ENCODE measurements around the gene MTHFSD.

The MTHFSD gene

GRCh38 chr16:86542756-86543750 is 12.0 kb downstream of the MTHFSD start:
- peaks cover 8% of the 10 kb centered on the region for H3K27me3 Mint-ChIP-seq (ENCODE audit: low read depth, poor library complexity)
- H3K36me3 Mint-ChIP-seq (ENCODE audit: low read depth) = peaks cover 12% of the 10 kb centered on the region
- H3K9me3 Mint-ChIP-seq = no peaks in the 10 kb centered on the region
- peaks cover 11% of the 10 kb centered on the region for H3K4me1 Mint-ChIP-seq
- no peak for DNase-seq
- H3K27ac Mint-ChIP-seq = no peak overlapping the region
- TF ChIP-seq CTCF (IDR thresholded peaks at IDR 0.05) = no peak
- no peak overlapping the region for H3K4me3 Mint-ChIP-seq

DNA sequence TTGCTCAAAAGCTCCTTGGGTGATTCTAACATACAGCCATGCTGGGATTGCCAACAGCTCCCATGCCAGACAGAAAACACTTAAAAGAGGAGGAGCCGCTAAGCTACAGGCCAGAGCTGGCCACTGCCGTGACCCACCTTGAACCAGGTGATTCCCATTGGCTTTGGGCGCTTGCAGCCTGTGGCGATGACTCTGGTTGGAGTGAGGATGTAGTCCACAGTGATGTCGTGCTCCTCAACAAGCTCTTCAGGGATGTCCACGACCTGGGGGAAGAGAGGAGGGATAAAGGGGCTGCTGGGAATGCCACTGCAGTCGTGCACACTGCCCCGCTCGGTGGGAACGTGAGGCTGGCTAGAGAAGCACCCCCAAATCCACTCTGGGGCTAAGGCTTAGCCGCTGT is 13.5 kb downstream of the MTHFSD start:
- no peak for TF ChIP-seq CTCF (IDR thresholded peaks at IDR 0.05)
- Mint-ChIP-seq H3K4me3 (no peak overlapping the region), H3K36me3 (ENCODE audit: low read depth) (peaks cover 12% of the 10 kb centered on the region), H3K27me3 (ENCODE audit: low read depth, poor library complexity) (peaks cover 5% of the 10 kb centered on the region), H3K4me1 (peaks cover 9% of the 10 kb centered on the region), H3K9me3 (no peaks in the 10 kb centered on the region), H3K27ac (no peak overlapping the region)
- no peak for DNase-seq

DNA sequence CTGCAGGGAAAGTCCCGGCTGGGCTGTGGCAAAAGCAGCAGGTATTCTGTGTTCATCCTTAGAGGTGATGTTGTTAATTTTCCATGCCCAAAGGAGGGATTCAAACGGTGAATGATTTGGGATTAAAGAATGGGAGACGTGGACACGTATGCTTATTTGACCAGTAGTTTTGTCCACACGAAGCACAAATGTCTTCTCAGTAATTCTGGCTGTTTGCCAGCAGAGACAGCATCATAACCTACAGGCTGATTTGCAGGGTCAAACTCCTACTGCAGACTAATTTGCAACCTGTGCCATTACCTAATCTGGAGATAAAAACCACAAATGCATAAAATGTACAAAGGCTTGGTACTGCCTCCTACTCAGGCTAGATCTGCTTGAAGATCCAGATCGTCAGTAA is 14.1 kb downstream of the MTHFSD start:
- peaks cover 9% of the 10 kb centered on the region for H3K27me3 Mint-ChIP-seq (ENCODE audit: low read depth, poor library complexity)
- no peak for DNase-seq
- peaks cover 12% of the 10 kb centered on the region for H3K36me3 Mint-ChIP-seq (ENCODE audit: low read depth)
- peaks cover 8% of the 10 kb centered on the region for H3K4me1 Mint-ChIP-seq
- no peak for TF ChIP-seq CTCF (IDR thresholded peaks at IDR 0.05)
- no peaks in the 10 kb centered on the region for H3K9me3 Mint-ChIP-seq
- no peak overlapping the region for H3K4me3 Mint-ChIP-seq
- no peak overlapping the region for H3K27ac Mint-ChIP-seq

DNA sequence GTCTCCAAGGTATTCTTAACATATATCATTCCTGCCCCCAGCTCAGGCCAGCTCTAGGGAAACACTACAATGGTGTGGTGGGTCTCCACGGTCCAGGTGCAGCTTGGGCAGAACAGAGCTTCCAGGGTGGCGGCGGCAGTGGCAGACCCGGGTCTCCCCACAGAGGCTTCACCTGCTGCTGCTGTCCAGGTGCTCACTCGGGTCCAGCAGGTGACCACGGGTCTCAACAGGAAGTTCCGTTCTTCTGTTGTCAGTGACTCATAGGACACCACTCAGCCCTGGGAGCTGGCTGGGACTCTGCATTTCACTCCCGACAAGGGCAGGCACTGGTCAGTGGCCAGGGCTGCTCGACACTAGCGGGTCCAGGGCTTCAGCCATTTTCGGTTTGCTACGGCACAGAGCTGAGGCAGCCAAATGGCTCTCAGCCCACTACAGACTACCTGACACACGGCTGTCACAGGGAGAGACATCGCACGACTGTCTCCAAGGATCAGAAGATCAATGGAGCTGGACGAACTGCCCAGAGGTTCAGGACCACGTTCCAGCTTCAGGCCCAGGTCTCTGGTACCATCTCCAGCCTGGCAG is 16.7 kb downstream of the MTHFSD start:
- Mint-ChIP-seq H3K36me3 (ENCODE audit: low read depth) (no peaks in the 10 kb centered on the region), H3K4me3 (no peak overlapping the region), H3K4me1 (peaks cover 7% of the 10 kb centered on the region), H3K27me3 (ENCODE audit: low read depth, poor library complexity) (peaks cover 28% of the 10 kb centered on the region), H3K27ac (no peak overlapping the region), H3K9me3 (no peaks in the 10 kb centered on the region)
- no peak for TF ChIP-seq CTCF (IDR thresholded peaks at IDR 0.05)
- no peak for DNase-seq

DNA sequence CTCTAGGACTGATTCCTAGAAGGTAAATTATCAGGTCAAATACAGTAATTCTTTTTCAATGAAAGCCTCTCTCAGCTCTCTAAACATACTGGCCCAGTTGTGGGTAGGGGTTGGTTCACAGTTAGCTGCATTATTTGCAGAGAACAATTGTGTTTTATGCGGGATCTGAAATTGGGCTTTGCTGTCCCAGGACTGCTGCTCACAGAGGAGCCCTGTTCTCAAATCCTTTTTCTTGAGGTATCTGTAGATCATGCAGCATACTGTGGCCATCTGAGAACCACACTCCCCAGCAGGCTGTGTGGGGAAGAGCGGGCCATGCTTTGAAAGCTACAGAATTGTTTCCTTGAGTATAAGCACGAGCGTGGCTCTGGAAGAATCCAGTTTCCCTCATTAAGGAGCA is 17.5 kb downstream of the MTHFSD start:
- DNase-seq = no peak
- TF ChIP-seq CTCF (IDR thresholded peaks at IDR 0.05) = no peak
- Mint-ChIP-seq H3K4me1 (no peaks in the 10 kb centered on the region), H3K36me3 (ENCODE audit: low read depth) (no peaks in the 10 kb centered on the region), H3K9me3 (no peaks in the 10 kb centered on the region), H3K27me3 (ENCODE audit: low read depth, poor library complexity) (peaks cover 28% of the 10 kb centered on the region), H3K4me3 (no peak overlapping the region), H3K27ac (no peak overlapping the region)
